ENCODE measurements around the gene NSDHL.

DNA sequence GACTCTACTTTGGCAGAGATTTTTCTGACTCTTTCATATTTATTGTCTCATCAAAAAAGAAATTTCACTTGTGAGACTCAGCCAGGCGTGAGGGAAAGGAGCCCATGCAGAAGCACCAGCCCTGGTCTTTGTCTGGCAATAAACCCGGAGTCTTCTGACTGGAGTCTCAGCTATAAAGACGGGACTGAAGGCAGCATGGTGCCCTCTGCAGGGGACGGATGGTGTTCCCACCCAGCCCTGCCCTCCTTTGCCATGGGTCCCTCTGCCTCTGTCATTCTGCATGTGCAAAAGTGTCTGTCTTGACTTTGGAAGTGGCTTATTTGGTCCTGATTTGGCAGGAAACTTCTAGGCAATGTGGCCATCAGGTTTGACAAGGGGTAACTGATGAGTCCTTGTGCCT is 81.2 kb downstream of the NSDHL start:
- TF ChIP-seq, protein P1, sequence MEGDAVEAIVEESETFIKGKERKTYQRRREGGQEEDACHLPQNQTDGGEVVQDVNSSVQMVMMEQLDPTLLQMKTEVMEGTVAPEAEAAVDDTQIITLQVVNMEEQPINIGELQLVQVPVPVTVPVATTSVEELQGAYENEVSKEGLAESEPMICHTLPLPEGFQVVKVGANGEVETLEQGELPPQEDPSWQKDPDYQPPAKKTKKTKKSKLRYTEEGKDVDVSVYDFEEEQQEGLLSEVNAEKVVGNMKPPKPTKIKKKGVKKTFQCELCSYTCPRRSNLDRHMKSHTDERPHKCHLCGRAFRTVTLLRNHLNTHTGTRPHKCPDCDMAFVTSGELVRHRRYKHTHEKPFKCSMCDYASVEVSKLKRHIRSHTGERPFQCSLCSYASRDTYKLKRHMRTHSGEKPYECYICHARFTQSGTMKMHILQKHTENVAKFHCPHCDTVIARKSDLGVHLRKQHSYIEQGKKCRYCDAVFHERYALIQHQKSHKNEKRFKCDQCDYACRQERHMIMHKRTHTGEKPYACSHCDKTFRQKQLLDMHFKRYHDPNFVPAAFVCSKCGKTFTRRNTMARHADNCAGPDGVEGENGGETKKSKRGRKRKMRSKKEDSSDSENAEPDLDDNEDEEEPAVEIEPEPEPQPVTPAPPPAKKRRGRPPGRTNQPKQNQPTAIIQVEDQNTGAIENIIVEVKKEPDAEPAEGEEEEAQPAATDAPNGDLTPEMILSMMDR (IDR thresholded peaks at IDR 0.05 in 8 of 11, conservative IDR thresholded peaks at IDR 0.05 in 3 of 11): no peak
- TF ChIP-seq POLR2A (IDR thresholded peaks at IDR 0.05): no peak

Measured in spleen (tissue), 7 donors.